B cell (primary cell): ENCODE data around the gene RPL27. TPM values are rescaled to one million over a fixed set of nuclear protein-coding genes. Genes with fewer than 3 reads are reported as not detected.

Source experiments
- ATAC-seq: fragments of 200-7000 bp; cut with Tn5 transposase; one replicate; pipeline ENCODE4 v1.10.0; 2021; ENCODE audit warnings: low read depth, mild to moderate bottlenecking, moderate number of reproducible peaks, moderate library complexity
- CTCF ChIA-PET: fragments of 350-600 bp; sonication (Branson Sonifier 250); formaldehyde crosslinking; loops from one replicate; lab custom pipeline; 2021; ENCODE audit warnings: antibody characterized with exemption, inconsistent platforms; lab: Charles Lee
- POLR2A ChIA-PET: fragments of 350-600 bp; sonication (Branson Sonifier 250); formaldehyde crosslinking; loops from one replicate; lab custom pipeline; 2021; ENCODE audit warnings: antibody characterized with exemption; lab: Charles Lee
- DNase-seq: peaks from one replicate; pipeline ENCODE4 v3.0.0; 2013
- H2AFZ ChIP-seq: 2 replicates; pipeline ENCODE4 v1.6.1; 2012; ENCODE audit warnings: mild to moderate bottlenecking, low read depth, low read length; ENCODE audit not compliant: insufficient read depth, poor library complexity, severe bottlenecking
- H3K27ac ChIP-seq, 2 donors: 1 replicate in 1 of 2; 2 replicates in 1 of 2; pipeline ENCODE4 v1.5.1; 2012 to 2013; ENCODE audit warnings: low read length in 2 of 2, mild to moderate bottlenecking in 2 of 2, moderate library complexity in 1 of 2
- H3K27me3 ChIP-seq, 4 experiments: fragments of 200-600 bp in 1 of 4; sonication (generic) in 1 of 4; replicated peaks in 1 of 4; 1 replicate in 2 of 4; 2 replicates in 2 of 4; pipeline versions ENCODE4 v1.6.1 to v1.7.0; 2013 to 2016; ENCODE audit warnings: low read length in 3 of 4, mild to moderate bottlenecking in 2 of 4, mixed read lengths in 1 of 4, moderate library complexity in 1 of 4; ENCODE audit not compliant: insufficient read depth in 4 of 4, control insufficient read depth in 3 of 4; ENCODE audit errors: control extremely low read depth in 1 of 4
- H3K36me3 ChIP-seq, 2 experiments: replicated peaks in 1 of 2; 1 replicate in 1 of 2; 2 replicates in 1 of 2; pipeline versions ENCODE4 v1.6.1 to v1.7.1; 2013; ENCODE audit warnings: low read length in 1 of 2; ENCODE audit not compliant: insufficient read depth in 2 of 2, control insufficient read depth in 1 of 2; ENCODE audit errors: control extremely low read depth in 1 of 2, extremely low read depth in 1 of 2
- H3K4me1 ChIP-seq, 2 donors: fragments of 200-600 bp in 1 of 2; sonication (generic) in 1 of 2; 1 replicate in 1 of 2; 2 replicates in 1 of 2; pipeline versions ENCODE4 v1.5.1 to v1.6.1; 2013 to 2017; ENCODE audit warnings: low read length in 2 of 2; ENCODE audit not compliant: control insufficient read depth in 2 of 2, insufficient read depth in 2 of 2
- H3K4me2 ChIP-seq: replicated peaks from 2 replicates; pipeline ENCODE3; 2012; ENCODE audit warnings: mild to moderate bottlenecking, low read depth, low read length; ENCODE audit not compliant: poor library complexity, severe bottlenecking
- H3K4me3 ChIP-seq, 5 experiments: fragments of 200-600 bp in 1 of 5; sonication (generic) in 1 of 5; 1 replicate in 3 of 5; 2 replicates in 2 of 5; pipeline versions ENCODE4 v1.5.1 to v1.7.0; 2011 to 2016; ENCODE audit warnings: low read length in 4 of 5, mild to moderate bottlenecking in 4 of 5, low read depth in 2 of 5, control low read depth in 1 of 5, moderate library complexity in 1 of 5; ENCODE audit not compliant: insufficient read depth in 1 of 5; ENCODE audit errors: control extremely low read depth in 1 of 5, extremely low read depth in 1 of 5
- H3K79me2 ChIP-seq: fragments of 200-600 bp; sonication (generic); one replicate; pipeline ENCODE4 v1.6.0; 2016; ENCODE audit warnings: low read length; ENCODE audit not compliant: control insufficient read depth, insufficient read depth
- H3K9ac ChIP-seq: fragments of 200-600 bp; sonication (generic); 2 replicates; pipeline ENCODE4 v1.6.1; 2017; ENCODE audit warnings: mild to moderate bottlenecking, low read length, moderate library complexity
- H3K9me3 ChIP-seq, 3 donors: one replicate each; pipeline versions ENCODE4 v1.6.1 to v1.7.1; 2013; ENCODE audit warnings: low read length in 2 of 3; ENCODE audit not compliant: control insufficient read depth in 2 of 3, insufficient read depth in 1 of 3; ENCODE audit errors: control extremely low read depth in 1 of 3
- H4K20me1 ChIP-seq: 2 replicates; pipeline ENCODE4 v1.6.0; 2012; ENCODE audit warnings: mild to moderate bottlenecking, low read length; ENCODE audit not compliant: insufficient read depth, control insufficient read depth, poor library complexity, severe bottlenecking
- H3K27ac Mint-ChIP-seq: one replicate; pipeline ENCODE4 v1.8.0; 2021; ENCODE audit warnings: mixed read lengths
- H3K27me3 Mint-ChIP-seq: one replicate; pipeline ENCODE4 v1.8.0; 2021; ENCODE audit warnings: mixed read lengths
- H3K4me1 Mint-ChIP-seq: one replicate; pipeline ENCODE4 v1.8.0; 2021; ENCODE audit warnings: mixed read lengths
- H3K4me3 Mint-ChIP-seq: one replicate; pipeline ENCODE4 v1.8.0; 2021; ENCODE audit warnings: mixed read lengths
- H3K9me3 Mint-ChIP-seq: one replicate; pipeline ENCODE4 v1.8.0; 2022; ENCODE audit warnings: mixed read lengths; ENCODE audit not compliant: insufficient read depth
- EZH2 ChIP-seq: IDR thresholded peaks from 2 replicates; pipeline ENCODE4 v1.6.1; 2012; ENCODE audit warnings: borderline replicate concordance, low read depth, mild to moderate bottlenecking, moderate library complexity, low read length; ENCODE audit not compliant: insufficient read depth, poor library complexity, severe bottlenecking
- WGBS: methylation state at CpG from one replicate; pipeline ENCODE4 v1.1.5; 2013; ENCODE audit warnings: missing lambda C conversion rate; ENCODE audit not compliant: insufficient coverage; 5-methylcytosine and 5-hydroxymethylcytosine counted together
- intact Hi-C: fragments of 100-400 bp; cut with micrococcal nuclease; formaldehyde crosslinking; loops from one replicate; pipeline ENCODE4 v1.10.0; 2022
- polyA plus RNA-seq: library from polyadenylated mRNA; depleted of rRNA; stranded (reverse); fragments of >200 nt; gene quantifications from 2 replicates; pipeline ENCODE4 v1.2.3, GENCODE V29; 2012
- total RNA-seq, 2 donors: library from RNA; stranded (reverse); fragments of 120-200 nt in 1 of 2; gene quantifications; 1 replicate in 1 of 2; 2 replicates in 1 of 2; pipeline versions ENCODE4 v1.2.3 to v1.2.4, GENCODE V29; 2013 to 2022
- TF ChIP-seq, protein P1 (sequence below): fragments of 200-600 bp; IDR thresholded peaks from one replicate; pipeline ENCODE4 v1.8.0; 2022; ENCODE audit warnings: antibody characterized with exemption, mild to moderate bottlenecking

Gene RPL27
- total and polyA plus RNA-seq, 2 donors (not counting 1 experiment from before 2014, with no cell fraction given), result 1,087 to 3,493 TPM

DNA sequence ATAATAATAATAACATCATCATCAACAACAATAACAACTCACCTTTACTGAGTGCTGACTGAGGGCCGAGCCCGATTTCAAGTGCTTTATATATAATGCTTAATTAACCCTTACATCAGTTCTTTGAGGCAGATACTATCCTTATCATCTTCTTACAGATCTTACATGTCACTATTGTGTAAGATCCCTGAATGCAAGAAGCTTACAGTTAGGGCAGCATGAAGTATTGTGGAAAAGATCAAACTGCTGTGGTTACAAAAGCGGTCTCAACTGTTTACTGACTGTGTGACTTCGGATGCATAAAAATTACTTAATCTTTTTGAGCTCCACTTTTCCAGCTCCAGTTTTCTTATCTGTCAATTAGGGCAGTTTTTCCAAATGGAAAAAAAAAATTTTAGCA is 20.7 kb downstream of the RPL27 start:
- H3K4me1 Mint-ChIP-seq, result peaks cover 22% of the 10 kb centered on the region
- no peaks in the 10 kb centered on the region for H3K27me3 ChIP-seq
- TF ChIP-seq, protein P1, sequence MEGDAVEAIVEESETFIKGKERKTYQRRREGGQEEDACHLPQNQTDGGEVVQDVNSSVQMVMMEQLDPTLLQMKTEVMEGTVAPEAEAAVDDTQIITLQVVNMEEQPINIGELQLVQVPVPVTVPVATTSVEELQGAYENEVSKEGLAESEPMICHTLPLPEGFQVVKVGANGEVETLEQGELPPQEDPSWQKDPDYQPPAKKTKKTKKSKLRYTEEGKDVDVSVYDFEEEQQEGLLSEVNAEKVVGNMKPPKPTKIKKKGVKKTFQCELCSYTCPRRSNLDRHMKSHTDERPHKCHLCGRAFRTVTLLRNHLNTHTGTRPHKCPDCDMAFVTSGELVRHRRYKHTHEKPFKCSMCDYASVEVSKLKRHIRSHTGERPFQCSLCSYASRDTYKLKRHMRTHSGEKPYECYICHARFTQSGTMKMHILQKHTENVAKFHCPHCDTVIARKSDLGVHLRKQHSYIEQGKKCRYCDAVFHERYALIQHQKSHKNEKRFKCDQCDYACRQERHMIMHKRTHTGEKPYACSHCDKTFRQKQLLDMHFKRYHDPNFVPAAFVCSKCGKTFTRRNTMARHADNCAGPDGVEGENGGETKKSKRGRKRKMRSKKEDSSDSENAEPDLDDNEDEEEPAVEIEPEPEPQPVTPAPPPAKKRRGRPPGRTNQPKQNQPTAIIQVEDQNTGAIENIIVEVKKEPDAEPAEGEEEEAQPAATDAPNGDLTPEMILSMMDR, result no peak
- no peak for TF ChIP-seq EZH2
- no peaks in the 10 kb centered on the region for H3K9me3 ChIP-seq
- H3K36me3 ChIP-seq, result peaks cover 0 to 2% of the 10 kb centered on the region in 2 experiments
- no peak overlapping the region for H3K27ac Mint-ChIP-seq
- no peaks in the 10 kb centered on the region for H4K20me1 ChIP-seq
- no peak for DNase-seq
- H3K9me3 Mint-ChIP-seq, result no peaks in the 10 kb centered on the region
- no peak overlapping the region for H3K4me2 ChIP-seq
- H3K27me3 Mint-ChIP-seq, result no peaks in the 10 kb centered on the region
- no peak overlapping the region for H3K4me3 Mint-ChIP-seq
- no peak for ATAC-seq
- intact Hi-C loops, result no loop called here
- H2AFZ ChIP-seq, result no peak overlapping the region
- ChIA-PET POLR2A (interaction anchor here (0.6 kb wide), 1 partner anchor 191 kb away, joined by 5 read pairs; no protein-coding TSS in a partner anchor), CTCF (interaction anchor here (0.6 kb wide), 1 partner anchor 80 kb away, joined by 4 read pairs; no protein-coding TSS in a partner anchor)
- H3K79me2 ChIP-seq, result no peaks in the 10 kb centered on the region
- WGBS, result no CpG with 5 or more reads among the region's 4 CpGs
- H3K4me1 ChIP-seq, result peaks cover 9 to 17% of the 10 kb centered on the region in 2 donors
- no peak overlapping the region for H3K4me3 ChIP-seq
- H3K9ac ChIP-seq, result no peak overlapping the region
- no peak overlapping the region for H3K27ac ChIP-seq

DNA sequence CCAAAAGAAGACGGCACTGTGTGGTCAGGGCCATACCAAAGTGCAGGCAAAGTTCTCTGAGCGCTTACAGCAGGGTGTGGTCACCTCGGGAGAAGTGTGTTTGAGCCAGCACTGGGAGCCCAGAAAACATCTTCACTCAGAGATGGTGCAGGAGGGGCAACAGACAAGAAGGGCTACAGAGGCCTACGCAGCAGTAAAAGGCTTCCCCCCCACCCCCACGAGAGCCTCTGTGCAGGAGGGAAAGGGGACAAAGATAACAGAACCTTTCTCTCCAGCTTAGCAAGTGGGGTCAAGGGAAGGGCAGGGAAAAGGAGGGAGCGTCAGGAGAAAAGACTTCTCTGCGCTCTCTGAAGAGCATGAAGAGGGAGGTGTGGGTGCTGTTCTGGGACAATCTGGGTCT is 21.2 kb downstream of the RPL27 start:
- no peak overlapping the region for H3K4me2 ChIP-seq
- no peak overlapping the region for H2AFZ ChIP-seq
- Mint-ChIP-seq H3K27me3 (no peaks in the 10 kb centered on the region), H3K9me3 (no peaks in the 10 kb centered on the region), H3K27ac (peak overlapping the region; percentile 34), H3K4me3 (peak overlapping the region; percentile 47), H3K4me1 (peaks cover 27% of the 10 kb centered on the region)
- POLR2A ChIA-PET, result no interaction called here
- H3K4me3 ChIP-seq, result no peak overlapping the region
- no peak for DNase-seq
- H3K4me1 ChIP-seq, result peaks cover 9 to 22% of the 10 kb centered on the region in 2 donors
- no peaks in the 10 kb centered on the region for H3K36me3 ChIP-seq
- 79% methylated on average over 3 of the region's 7 CpGs for WGBS
- ATAC-seq, result no peak
- intact Hi-C loops, result no loop called here
- no peaks in the 10 kb centered on the region for H4K20me1 ChIP-seq
- no peaks in the 10 kb centered on the region for H3K9me3 ChIP-seq
- no peak overlapping the region for H3K27ac ChIP-seq
- H3K27me3 ChIP-seq, result no peaks in the 10 kb centered on the region
- no peaks in the 10 kb centered on the region for H3K79me2 ChIP-seq
- TF ChIP-seq, protein P1, result no peak
- TF ChIP-seq EZH2, result no peak
- CTCF ChIA-PET, result interaction anchor here (0.6 kb wide), 1 partner anchor 80 kb away, joined by 4 read pairs; no protein-coding TSS in a partner anchor
- H3K9ac ChIP-seq, result no peak overlapping the region
